GM15510 (cell line): Measurements from ENCODE around the gene PKP2.

Experiments used
- POLR2A ChIP-seq: IDR thresholded peaks from 3 replicates; pipeline ENCODE4 v1.6.1; 2011; ENCODE audit warnings: borderline replicate concordance; ENCODE audit not compliant: insufficient read length; ENCODE audit errors: extremely low read depth

The PKP2 gene

GRCh38 chr12:32843528-32844095 is 53.0 kb downstream of the PKP2 start:
- TF ChIP-seq POLR2A: no peak

- no peak for TF ChIP-seq POLR2A
Observed at GRCh38 chr12:32841061-32841460, 55.5 kb downstream of the PKP2 start.

GRCh38 chr12:32839828-32840227 is 56.7 kb downstream of the PKP2 start:
- TF ChIP-seq POLR2A: no peak

GRCh38 chr12:32837974-32838373 is 58.6 kb downstream of the PKP2 start:
- no peak for TF ChIP-seq POLR2A

- TF ChIP-seq POLR2A: no peak
Observed at GRCh38 chr12:32836710-32837109, 59.9 kb downstream of the PKP2 start.

GRCh38 chr12:32834122-32834521 is 62.5 kb downstream of the PKP2 start:
- no peak for TF ChIP-seq POLR2A

- TF ChIP-seq POLR2A: no peak
Observed at GRCh38 chr12:32828552-32828951, 68.0 kb downstream of the PKP2 start.

- TF ChIP-seq POLR2A: no peak
Observed at GRCh38 chr12:32828120-32828519, 68.5 kb downstream of the PKP2 start.

GRCh38 chr12:32826807-32827412 is 69.7 kb downstream of the PKP2 start:
- no peak for TF ChIP-seq POLR2A

- TF ChIP-seq POLR2A: no peak
Observed at GRCh38 chr12:32824596-32824995, 72.0 kb downstream of the PKP2 start.

GRCh38 chr12:32822344-32822743 is 74.2 kb downstream of the PKP2 start:
- TF ChIP-seq POLR2A: no peak

- no peak for TF ChIP-seq POLR2A
Observed at GRCh38 chr12:32821710-32822109, 74.9 kb downstream of the PKP2 start.

GRCh38 chr12:32821293-32821692 is 75.3 kb downstream of the PKP2 start:
- TF ChIP-seq POLR2A: no peak

- TF ChIP-seq POLR2A: no peak
Observed at GRCh38 chr12:32820376-32820931, 76.1 kb downstream of the PKP2 start.

GRCh38 chr12:32819424-32819823 is 77.2 kb downstream of the PKP2 start:
- TF ChIP-seq POLR2A: no peak

- no peak for TF ChIP-seq POLR2A
Observed at GRCh38 chr12:32811686-32812392, 84.7 kb downstream of the PKP2 start.
